Measurements from ENCODE around the gene TST. TPM values are rescaled to one million over a fixed set of nuclear protein-coding genes. Genes with fewer than 3 reads are reported as not detected.

The TST gene
- total RNA-seq, 6 experiments from 2014 or later: 18.6 to 32.8 (median 21.7) TPM

DNA sequence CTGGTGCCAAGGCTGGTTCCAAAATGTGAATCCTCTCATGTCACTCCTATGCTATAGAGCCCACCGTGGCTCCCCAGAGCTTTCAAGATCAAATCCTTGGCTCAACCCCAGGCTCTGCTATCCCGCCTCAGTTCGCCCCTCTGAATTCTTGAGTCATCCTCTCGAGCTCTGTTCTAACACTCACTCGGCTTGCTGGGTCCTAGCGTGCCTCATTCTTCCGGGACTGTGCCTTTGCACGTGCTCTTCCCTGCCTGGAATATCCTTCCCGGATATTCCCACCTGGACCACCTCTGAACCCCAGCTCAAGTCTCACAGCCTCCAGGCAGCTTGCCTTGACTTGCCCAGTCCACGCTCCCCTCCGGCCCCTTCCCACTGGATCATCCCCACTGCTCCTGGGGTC lies 45.3 kb upstream of the TST start:
- H3K9me3 Mint-ChIP-seq: no peaks in the 10 kb centered on the region
- peaks cover 5% of the 10 kb centered on the region; the same call in 1 of the 2 replicates for H3K36me3 Mint-ChIP-seq (ENCODE audit: low read depth)
- DNase-seq: no peak
- peaks cover 15% of the 10 kb centered on the region for H3K27me3 Mint-ChIP-seq (ENCODE audit: insufficient read depth)
- no peak for TF ChIP-seq CTCF (IDR thresholded peaks at IDR 0.05)
- no peak overlapping the region for H3K4me3 Mint-ChIP-seq
- H3K4me1 Mint-ChIP-seq (ENCODE audit: low read depth): no peaks in the 10 kb centered on the region
- H3K27ac Mint-ChIP-seq: no peak overlapping the region

DNA sequence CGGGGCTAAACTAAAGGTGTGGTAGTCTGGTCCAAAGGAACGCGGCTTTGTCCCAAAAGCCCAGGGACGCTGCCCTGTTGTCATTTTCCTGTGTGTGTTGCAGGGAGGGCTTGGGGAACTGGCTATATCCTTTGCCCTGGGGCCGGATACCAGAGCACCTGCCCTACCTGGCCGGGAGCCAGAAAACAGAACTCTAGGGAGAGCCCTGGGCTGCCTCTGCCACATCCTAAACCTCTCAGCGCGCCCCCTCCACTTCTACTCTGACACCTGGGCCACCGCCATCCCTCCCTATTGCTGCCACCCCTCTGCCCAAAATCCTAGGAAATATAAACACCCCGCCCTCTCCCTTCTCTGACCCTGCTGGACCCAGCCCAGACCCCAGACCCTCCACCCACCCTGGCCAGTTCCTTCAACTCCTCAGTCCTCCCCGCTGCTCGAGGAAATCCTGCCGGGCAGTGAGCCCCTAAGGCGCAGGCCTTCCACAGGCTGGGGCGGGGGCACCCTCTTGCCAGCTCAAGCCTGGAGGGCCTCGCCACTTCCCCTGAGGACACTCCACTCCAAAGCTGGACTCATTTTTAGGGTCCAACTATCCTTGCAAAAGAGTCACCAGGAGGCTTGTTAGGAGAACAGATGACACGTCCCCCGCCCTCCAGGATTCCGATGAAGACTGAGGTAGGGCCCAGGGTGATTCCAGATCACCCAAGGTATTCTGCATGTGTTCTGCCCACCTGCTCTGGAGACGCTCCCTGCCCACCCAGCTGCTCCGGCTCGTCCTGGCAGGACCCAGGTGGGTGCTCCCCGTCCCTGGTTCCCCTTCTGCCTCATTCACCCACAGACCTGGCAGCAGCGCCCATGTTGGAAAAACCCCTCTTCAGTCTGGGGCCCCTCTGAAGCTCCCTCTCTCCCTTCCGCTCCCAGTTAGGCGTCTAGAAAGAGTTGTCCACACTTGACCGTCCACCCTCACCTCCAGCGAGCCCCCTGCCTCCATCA lies 44.5 kb upstream of the TST start:
- DNase-seq: no peak
- Mint-ChIP-seq H3K27me3 (ENCODE audit: insufficient read depth) (peaks cover 13% of the 10 kb centered on the region), H3K9me3 (no peaks in the 10 kb centered on the region), H3K4me3 (no peak overlapping the region), H3K36me3 (ENCODE audit: low read depth) (peaks cover 5% of the 10 kb centered on the region; the same call in 1 of the 2 replicates), H3K27ac (no peak overlapping the region), H3K4me1 (ENCODE audit: low read depth) (no peaks in the 10 kb centered on the region)
- no peak for TF ChIP-seq CTCF (IDR thresholded peaks at IDR 0.05)

GRCh38 chr22:37062702-37063381 lies 43.6 kb upstream of the TST start:
- Mint-ChIP-seq H3K36me3 (ENCODE audit: low read depth) (peaks cover 5% of the 10 kb centered on the region; the same call in 1 of the 2 replicates), H3K4me1 (ENCODE audit: low read depth) (no peaks in the 10 kb centered on the region), H3K4me3 (no peak overlapping the region), H3K27ac (no peak overlapping the region), H3K27me3 (ENCODE audit: insufficient read depth) (peaks cover 8% of the 10 kb centered on the region), H3K9me3 (no peaks in the 10 kb centered on the region)
- no peak for DNase-seq
- no peak for TF ChIP-seq CTCF (IDR thresholded peaks at IDR 0.05)

DNA sequence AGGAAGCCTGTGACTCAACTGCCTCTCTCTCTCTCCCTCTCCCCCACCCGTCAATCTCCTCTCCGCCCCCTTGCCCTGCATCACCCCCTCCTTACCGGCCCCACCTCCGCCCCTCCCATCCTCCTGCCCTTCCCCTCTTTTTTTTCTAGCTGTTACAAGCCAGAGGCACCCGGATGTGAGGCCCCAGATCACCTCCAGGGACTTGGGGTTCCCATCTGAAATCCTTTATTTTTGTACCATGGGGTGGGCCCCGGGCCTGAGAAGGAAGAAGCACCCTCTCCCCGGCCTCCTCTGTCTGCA lies 43.1 kb upstream of the TST start:
- H3K9me3 Mint-ChIP-seq: no peaks in the 10 kb centered on the region
- H3K4me1 Mint-ChIP-seq (ENCODE audit: low read depth): no peaks in the 10 kb centered on the region
- TF ChIP-seq CTCF (IDR thresholded peaks at IDR 0.05): no peak
- no peak overlapping the region for H3K4me3 Mint-ChIP-seq
- H3K27me3 Mint-ChIP-seq (ENCODE audit: insufficient read depth): peaks cover 3% of the 10 kb centered on the region; the same call in 1 of the 2 replicates
- peaks cover 5% of the 10 kb centered on the region; the same call in 1 of the 2 replicates for H3K36me3 Mint-ChIP-seq (ENCODE audit: low read depth)
- no peak for DNase-seq
- H3K27ac Mint-ChIP-seq: no peak overlapping the region

GRCh38 chr22:37061611-37062375 lies 42.5 kb upstream of the TST start:
- no peaks in the 10 kb centered on the region for H3K4me1 Mint-ChIP-seq (ENCODE audit: low read depth)
- no peak overlapping the region for H3K27ac Mint-ChIP-seq
- no peaks in the 10 kb centered on the region for H3K9me3 Mint-ChIP-seq
- no peaks in the 10 kb centered on the region for H3K27me3 Mint-ChIP-seq (ENCODE audit: insufficient read depth)
- H3K4me3 Mint-ChIP-seq: no peak overlapping the region
- peaks cover 5% of the 10 kb centered on the region; the same call in 1 of the 2 replicates for H3K36me3 Mint-ChIP-seq (ENCODE audit: low read depth)
- no peak for DNase-seq
- no peak for TF ChIP-seq CTCF (IDR thresholded peaks at IDR 0.05)
